Right cardiac atrium (tissue), 5 donors: ENCODE results near the gene TBC1D23. TPM values are rescaled to one million over a fixed set of nuclear protein-coding genes. Genes with fewer than 3 reads are reported as not detected.
A peak's percentile ranks its signal among the peaks of the same experiment; 100 is the strongest.

Source experiments
- ATAC-seq, 2 donors: fragments of 200-7000 bp; cut with Tn5 transposase; one replicate each; pipeline versions ENCODE4 v1.8.0 to v1.9.1; 2020; ENCODE audit warnings: moderate library complexity in 2 of 2, mild to moderate bottlenecking in 1 of 2
- DNase-seq, 3 donors: peaks; one replicate each; pipeline ENCODE4 v3.0.0-alpha.2; 2020
- H3K27ac ChIP-seq: one replicate; pipeline ENCODE4 v1.5.1; 2013; ENCODE audit warnings: mild to moderate bottlenecking, low read length, control low read depth, moderate library complexity
- H3K27me3 ChIP-seq: one replicate; pipeline ENCODE4 v1.6.1; 2013; ENCODE audit not compliant: control insufficient read depth, insufficient read depth
- H3K4me1 ChIP-seq: one replicate; pipeline ENCODE4 v1.6.1; 2013; ENCODE audit warnings: low read length; ENCODE audit not compliant: control insufficient read depth, insufficient read depth
- H3K4me3 ChIP-seq: one replicate; pipeline ENCODE4 v1.5.1; 2013; ENCODE audit warnings: low read length, control low read depth
- H3K9me3 ChIP-seq: one replicate; pipeline ENCODE4 v1.6.1; 2013; ENCODE audit warnings: low read length; ENCODE audit not compliant: control insufficient read depth
- WGBS: extraction: QIAGEN DNeasy Blood & Tissue Kit; methylation state at CpG from one replicate; pipeline ENCODE4 v1.1.7; 2013; 5-methylcytosine and 5-hydroxymethylcytosine counted together
- intact Hi-C, 4 donors: fragments of 100-400 bp; cut with DNase I; formaldehyde crosslinking; loops; one replicate each; pipeline versions ENCODE4 v1.11.0 to v1.14.0; 2022 to 2023
- long read RNA-seq, 4 donors: library from polyadenylated mRNA; unstranded; transcript quantifications; one replicate each; pipeline ENCODE4 v2.0.0, GENCODE V29; 2020 to 2021
- polyA plus RNA-seq: library from polyadenylated mRNA; stranded (reverse); fragments of 200-250 nt; gene quantifications from one replicate; pipeline ENCODE4 v1.2.3, GENCODE V29; 2013
- total RNA-seq, 4 donors: library from RNA; stranded (reverse); fragmentation: NEBNext Ultra II Directional; extraction: Animal tissue kit (Norgen Biotek cat#: 25700); gene quantifications; one replicate each; pipeline ENCODE4 v1.2.1, GENCODE V29; 2021
- donor health status: healthy with polysubstance abuse.
- donor health status: DM: no; HTN: yes; CAD: no.
- donor health status: DM: no; HTN: no; CAD: no.
- donor health status: DM: no; HTN: yes; CAD: no; lungs with severe emphysema.
- donor health status: DM: yes; HTN: yes; CAD: no.

TBC1D23 gene
- total RNA-seq (10 to 100 TPM; 26.1 to 37.4 (median 32.3) TPM), polyA plus RNA-seq (15.0 TPM)
- long read RNA-seq, donor 1, transcript TBC1D23-202 (19 exons, 3,677 nt), result major isoform, 56 of 70 reads
- long read RNA-seq, donor 1, partial matches to known transcripts, result 4 of 70 reads
- long read RNA-seq, donor 1, other reads (novel, unspliced or antisense), result 10 of 70 reads
- long read RNA-seq, donor 2, transcript TBC1D23-202 (19 exons, 3,677 nt), result major isoform, 12 of 18 reads
- long read RNA-seq, donor 2, partial matches to known transcripts, result 1 of 18 reads
- long read RNA-seq, donor 2, other reads (novel, unspliced or antisense), result 5 of 18 reads
- long read RNA-seq, donor 3, transcript TBC1D23-202 (19 exons, 3,677 nt), result major isoform, 126 of 168 reads
- long read RNA-seq, donor 3, transcript TBC1D23-201 (18 exons, 3,656 nt), result minor isoform, 8 of 168 reads
- long read RNA-seq, donor 3, partial matches to known transcripts, result 13 of 168 reads
- long read RNA-seq, donor 3, other reads (novel, unspliced or antisense), result 21 of 168 reads
- long read RNA-seq, donor 4, transcript TBC1D23-202 (19 exons, 3,677 nt), result major isoform, 16 of 24 reads
- long read RNA-seq, donor 4, partial matches to known transcripts, result 3 of 24 reads
- long read RNA-seq, donor 4, other reads (novel, unspliced or antisense), result 5 of 24 reads

DNA sequence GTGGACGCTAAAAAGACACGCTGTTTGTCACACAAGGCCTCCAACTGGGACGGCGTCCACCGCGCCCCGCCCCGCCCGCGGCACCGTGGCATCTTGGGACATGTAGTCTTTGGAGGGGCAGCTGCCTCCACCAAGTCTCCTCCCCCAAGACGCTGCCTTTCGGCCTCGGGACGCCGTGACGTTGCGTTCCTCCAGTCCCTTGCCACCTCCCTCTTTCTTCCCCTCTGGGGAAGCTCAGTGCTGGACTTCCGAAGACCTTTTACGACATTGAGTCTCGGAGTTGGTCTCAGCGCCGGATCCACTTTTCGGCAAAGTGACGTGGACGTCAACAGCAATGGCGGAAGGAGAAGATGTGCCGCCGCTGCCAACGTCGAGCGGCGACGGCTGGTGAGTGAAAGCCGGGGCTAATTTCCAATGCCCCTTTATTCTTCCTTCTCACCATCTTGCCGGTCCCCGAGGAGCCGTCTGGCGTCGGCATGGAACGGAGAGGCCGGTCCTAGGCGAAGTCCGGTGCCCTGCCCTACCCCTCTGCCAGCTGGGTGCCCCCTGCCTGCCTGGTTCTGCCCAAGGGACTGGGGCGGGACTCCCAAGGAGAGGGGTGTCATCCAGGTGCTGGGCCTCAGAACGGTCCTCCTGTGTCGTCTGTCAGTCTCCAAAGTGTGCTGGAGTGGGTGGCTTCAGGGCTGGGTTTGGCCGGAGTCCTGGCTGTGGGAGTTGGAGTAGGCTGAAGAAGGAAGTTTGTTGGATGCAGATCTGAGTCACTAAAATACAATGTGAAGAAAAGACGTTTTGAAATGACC lies at the start of gene TBC1D23:
Gene TBC1D23 (plus strand): TSS at position 308 of the 800 bp plus-strand sequence. CDS start 27 bp downstream, at position 335.
- H3K27ac ChIP-seq, result peak within 1 kb of the TSS; percentile 94
- WGBS, result under 1% methylated on average over 49 of the region's 49 CpGs
- H3K9me3 ChIP-seq, result no peaks in the 10 kb centered on the region
- peak within 1 kb of the TSS; percentile 77 for H3K4me3 ChIP-seq
- no peaks in the 10 kb centered on the region for H3K27me3 ChIP-seq
- ATAC-seq (peak; percentile 99 to 100), DNase-seq (peak; percentile 99)
- intact Hi-C loops, result no loop called here
- no peaks in the 10 kb centered on the region for H3K4me1 ChIP-seq

DNA sequence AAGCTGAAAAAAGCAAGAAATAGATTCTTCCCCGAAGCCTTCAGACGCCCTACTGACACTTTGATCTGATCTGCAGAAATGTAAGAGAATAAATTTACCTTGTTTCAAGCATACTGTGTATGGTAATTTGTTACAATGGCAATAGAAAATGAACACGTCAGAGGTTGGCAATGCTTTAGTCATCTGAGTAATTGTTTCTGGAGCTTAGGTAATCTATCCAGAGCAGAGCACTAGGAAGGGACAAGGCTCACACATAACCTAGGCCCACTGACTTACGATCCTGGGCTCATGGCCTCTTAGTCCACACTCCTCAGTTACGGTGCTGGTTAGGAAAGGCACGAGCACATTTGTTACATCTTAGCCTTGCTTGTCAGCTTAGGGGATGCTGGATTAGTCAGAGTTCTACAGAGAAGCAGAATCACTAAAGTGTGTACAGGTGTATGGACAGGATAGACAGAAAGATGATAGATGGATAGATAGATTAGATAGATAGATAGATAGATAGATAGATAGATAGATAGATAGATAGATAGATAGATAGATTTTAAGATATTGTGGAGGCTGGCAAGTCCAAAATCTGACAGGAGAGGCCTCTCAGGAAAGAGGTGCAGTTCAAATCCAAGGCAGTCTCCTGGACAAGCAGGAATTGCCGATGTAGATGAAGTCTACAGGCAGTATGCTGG lies 46.8 kb upstream of the TBC1D23 start:
- Histone ChIP-seq H3K4me3 (no peak overlapping the region), H3K4me1 (peaks cover 6% of the 10 kb centered on the region), H3K27me3 (no peaks in the 10 kb centered on the region), H3K27ac (no peak overlapping the region), H3K9me3 (no peaks in the 10 kb centered on the region)
- WGBS, result 94% methylated on average over 7 of the region's 7 CpGs
- no peak for DNase-seq
- ATAC-seq, result no peak
- intact Hi-C loops, result no loop called here

DNA sequence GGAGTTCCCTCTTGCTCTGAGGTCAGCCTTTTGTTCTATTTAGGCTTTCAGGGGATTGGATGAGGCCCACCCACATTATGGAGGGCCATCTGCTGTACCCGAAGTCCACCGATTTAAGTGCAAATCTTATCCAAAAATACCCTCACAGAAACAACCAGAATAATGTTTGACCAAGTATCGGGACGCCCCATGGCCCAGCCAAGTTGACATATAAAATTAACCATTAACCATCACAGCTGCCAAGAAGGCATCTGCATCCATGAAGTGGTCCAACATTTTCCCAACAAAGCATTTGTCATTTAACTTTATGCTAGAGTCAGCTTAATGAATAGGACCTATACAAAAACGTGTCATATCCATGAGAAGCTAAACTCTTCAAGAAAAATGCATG lies 46.2 kb upstream of the TBC1D23 start:
- Histone ChIP-seq H3K9me3 (no peaks in the 10 kb centered on the region), H3K4me3 (no peak overlapping the region), H3K27ac (no peak overlapping the region), H3K27me3 (no peaks in the 10 kb centered on the region), H3K4me1 (peaks cover 6% of the 10 kb centered on the region)
- intact Hi-C loops, result no loop called here
- ATAC-seq, result no peak
- WGBS, result 90% methylated on average over 5 of the region's 5 CpGs
- no peak for DNase-seq

DNA sequence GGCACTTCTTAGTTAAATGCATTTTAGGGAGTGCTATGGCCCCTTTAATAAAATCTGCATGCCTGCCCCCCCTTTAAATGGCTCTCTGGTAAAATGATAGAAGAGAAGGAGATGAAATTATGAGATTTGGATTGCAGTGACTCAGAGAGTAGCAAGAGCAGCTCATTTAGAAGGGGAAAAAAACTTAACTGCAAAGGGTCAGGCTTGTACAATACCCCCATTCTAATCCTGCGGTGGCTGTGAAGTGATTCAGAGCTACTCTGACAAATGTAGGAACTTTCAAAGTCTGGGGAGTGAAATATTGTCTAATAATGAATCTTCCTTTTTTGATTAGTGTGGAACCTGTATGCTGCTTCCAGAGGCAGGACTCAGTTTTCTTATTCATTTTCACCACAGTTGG lies 44.1 kb upstream of the TBC1D23 start:
- intact Hi-C loops, result no loop called here

DNA sequence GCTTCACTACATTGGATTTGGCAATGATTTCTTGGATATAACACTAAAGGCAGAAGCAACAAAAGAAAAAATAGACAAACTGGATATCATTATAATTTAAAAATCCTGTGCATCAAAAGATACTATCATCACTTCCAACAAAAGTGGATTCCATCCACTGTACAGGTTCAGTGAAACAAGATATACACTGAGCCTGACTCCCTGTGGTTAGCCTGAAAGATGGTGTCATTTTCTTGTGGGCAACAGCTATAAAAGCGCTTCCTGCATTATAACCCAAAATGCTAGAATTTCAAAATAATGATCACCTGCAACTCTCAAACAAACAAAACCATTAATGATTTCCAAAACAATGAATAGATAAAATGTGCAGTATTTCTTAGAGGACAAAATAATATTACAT lies 39.6 kb upstream of the TBC1D23 start:
- 97% methylated on average over 1 of the region's 1 CpG for WGBS
- no peak for DNase-seq
- no peak overlapping the region for H3K4me3 ChIP-seq
- H3K27me3 ChIP-seq, result no peaks in the 10 kb centered on the region
- intact Hi-C loops, result no loop called here
- no peak for ATAC-seq
- H3K9me3 ChIP-seq, result no peaks in the 10 kb centered on the region
- H3K4me1 ChIP-seq, result no peaks in the 10 kb centered on the region
- H3K27ac ChIP-seq, result no peak overlapping the region

More for the DNA sequence above, 44.1 kb upstream of the TBC1D23 start:
- no peak overlapping the region for H3K4me3 ChIP-seq
- no peak overlapping the region for H3K27ac ChIP-seq
- 64% methylated on average over 1 of the region's 1 CpG for WGBS
- H3K9me3 ChIP-seq, result no peaks in the 10 kb centered on the region
- DNase-seq, result no peak
- ATAC-seq, result no peak
- H3K27me3 ChIP-seq, result no peaks in the 10 kb centered on the region
- H3K4me1 ChIP-seq, result no peaks in the 10 kb centered on the region

DNA sequence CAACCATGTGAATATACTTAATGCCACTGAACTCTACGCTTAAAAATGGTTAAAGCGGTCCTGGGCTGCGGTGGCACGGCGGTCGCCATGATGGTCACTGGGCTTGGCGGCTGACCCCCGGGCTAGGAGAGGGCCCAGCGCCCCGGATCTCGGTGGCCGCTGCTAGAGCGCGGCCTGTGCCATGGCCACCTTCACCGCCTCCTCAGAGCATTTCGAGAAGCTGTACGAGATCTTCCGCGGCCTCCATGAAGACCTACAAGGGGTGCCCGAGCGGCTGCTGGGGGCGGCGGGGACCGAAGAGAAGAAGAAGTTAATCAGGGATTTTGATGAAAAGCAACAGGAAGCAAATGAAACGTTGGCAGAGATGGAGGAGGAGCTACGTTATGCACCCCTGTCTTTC lies 35.6 kb upstream of the TBC1D23 start:
- no peak overlapping the region for H3K27ac ChIP-seq
- H3K27me3 ChIP-seq, result no peaks in the 10 kb centered on the region
- no peak overlapping the region for H3K4me3 ChIP-seq
- WGBS, result 95% methylated on average over 26 of the region's 26 CpGs
- ATAC-seq (no peak), DNase-seq (no peak)
- H3K9me3 ChIP-seq, result no peaks in the 10 kb centered on the region
- H3K4me1 ChIP-seq, result peaks cover 2% of the 10 kb centered on the region
- intact Hi-C loops, result no loop called here

DNA sequence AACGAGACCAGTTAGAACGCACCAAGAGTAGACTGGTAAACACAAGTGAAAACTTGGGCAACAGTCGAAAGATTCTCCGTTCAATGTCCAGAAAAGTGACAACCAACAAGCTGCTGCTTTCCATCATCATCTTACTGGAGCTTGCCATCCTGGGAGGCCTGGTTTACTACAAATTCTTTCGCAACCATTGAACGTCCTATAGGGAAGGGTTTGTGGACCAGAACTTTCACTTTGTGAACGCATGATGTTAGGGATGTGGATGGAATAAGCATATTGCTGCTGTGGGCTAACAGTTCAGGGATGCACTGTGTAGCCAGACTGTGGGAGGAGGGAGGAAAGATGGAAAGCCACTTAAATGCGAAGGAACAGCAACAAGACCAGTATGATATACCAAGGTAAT lies 34.9 kb upstream of the TBC1D23 start:
- Histone ChIP-seq H3K4me3 (no peak overlapping the region), H3K27ac (no peak overlapping the region), H3K9me3 (no peaks in the 10 kb centered on the region), H3K4me1 (peaks cover 2% of the 10 kb centered on the region), H3K27me3 (no peaks in the 10 kb centered on the region)
- WGBS, result 88% methylated on average over 8 of the region's 8 CpGs
- DNase-seq (no peak), ATAC-seq (no peak)
- intact Hi-C loops, result no loop called here

DNA sequence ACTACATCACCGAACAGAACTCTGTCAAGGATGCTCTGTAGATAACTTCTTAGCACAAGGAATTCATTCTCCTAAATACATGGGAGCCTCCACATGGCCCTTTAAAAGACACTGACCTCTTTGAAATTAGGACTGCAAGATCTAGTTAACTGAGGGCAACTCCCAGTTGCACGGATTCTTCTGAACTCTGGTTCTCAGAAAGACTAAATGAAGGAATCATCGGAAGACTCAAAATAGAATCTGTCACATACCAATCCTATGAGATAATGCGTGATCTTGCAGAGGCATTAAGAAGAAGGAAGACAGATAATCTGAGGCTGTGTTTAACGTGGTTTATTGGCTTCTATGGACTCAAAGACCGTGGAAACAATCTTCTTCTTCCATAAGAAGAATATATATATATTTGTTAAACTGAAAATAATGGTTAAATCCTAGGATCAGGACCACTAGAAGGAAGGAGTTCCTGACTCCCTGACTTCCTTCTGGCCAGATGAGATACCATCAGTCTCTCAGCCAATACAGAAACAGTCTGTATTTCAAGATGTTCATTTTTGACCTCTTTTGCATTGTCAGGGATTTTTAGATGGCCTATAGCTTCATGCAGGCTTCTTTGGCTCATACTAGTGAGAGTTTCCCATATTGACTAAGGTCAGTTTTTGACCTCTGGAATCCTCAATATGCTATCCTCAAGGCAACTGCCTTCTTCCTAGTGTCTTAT lies 33.9 kb upstream of the TBC1D23 start:
- no peak for DNase-seq
- Histone ChIP-seq H3K27ac (peak overlapping the region; percentile 37), H3K27me3 (no peaks in the 10 kb centered on the region), H3K4me3 (no peak overlapping the region), H3K4me1 (peaks cover 2% of the 10 kb centered on the region), H3K9me3 (no peaks in the 10 kb centered on the region)
- WGBS, result 24% methylated on average over 6 of the region's 6 CpGs
- peak; percentile 31 to 50 for ATAC-seq
- intact Hi-C loops, result no loop called here

DNA sequence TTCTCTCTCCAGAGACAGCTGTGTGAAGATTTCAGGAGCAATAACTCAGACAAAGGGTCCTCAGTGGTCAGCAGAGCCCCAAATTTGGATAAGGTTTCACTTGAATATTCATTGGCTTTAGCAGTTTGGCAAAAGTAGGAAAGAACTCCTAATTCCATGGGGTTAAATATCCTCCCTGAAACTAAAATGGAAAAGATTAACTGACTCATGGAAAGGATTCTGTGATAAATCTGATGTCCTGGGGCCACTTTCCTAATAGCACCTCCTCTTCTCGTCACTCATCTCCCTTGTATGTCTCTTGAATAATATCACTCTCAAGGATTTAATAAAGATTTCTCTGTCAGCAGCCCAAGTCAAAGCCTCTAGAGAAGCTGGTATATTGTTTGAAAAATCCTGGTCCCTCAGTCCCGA lies 33.3 kb upstream of the TBC1D23 start:
- Histone ChIP-seq H3K4me1 (peaks cover 2% of the 10 kb centered on the region), H3K9me3 (no peaks in the 10 kb centered on the region), H3K4me3 (no peak overlapping the region), H3K27ac (no peak overlapping the region), H3K27me3 (no peaks in the 10 kb centered on the region)
- ATAC-seq (no peak), DNase-seq (no peak)
- intact Hi-C loops, result no loop called here
- WGBS, result 65% methylated on average over 2 of the region's 2 CpGs

DNA sequence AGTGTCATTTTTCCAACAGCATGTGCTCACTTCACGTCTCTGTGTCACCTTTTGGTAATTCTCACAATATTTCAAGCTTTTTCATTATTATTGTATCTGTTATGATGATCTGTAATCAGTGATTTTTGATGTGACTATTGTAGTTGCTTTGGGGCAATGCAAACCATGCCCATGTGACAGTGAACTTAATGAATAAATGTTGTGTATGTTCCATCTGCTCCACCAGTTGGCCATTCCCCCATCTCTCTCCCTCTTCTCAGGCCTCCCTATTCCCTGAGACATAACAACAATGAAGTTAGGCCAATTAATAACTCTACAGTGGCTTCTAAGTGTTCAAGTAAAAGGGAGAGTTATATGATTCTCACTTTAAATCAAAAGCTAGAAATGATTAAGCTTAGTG lies 32.5 kb upstream of the TBC1D23 start:
- H3K4me1 ChIP-seq, result peaks cover 2% of the 10 kb centered on the region
- DNase-seq (no peak), ATAC-seq (no peak)
- H3K4me3 ChIP-seq, result no peak overlapping the region
- intact Hi-C loops, result no loop called here
- H3K27me3 ChIP-seq, result no peaks in the 10 kb centered on the region
- WGBS, result 88% methylated on average over 1 of the region's 1 CpG
- H3K27ac ChIP-seq, result no peak overlapping the region
- H3K9me3 ChIP-seq, result no peaks in the 10 kb centered on the region
